Stimulated activated memory B cell treated with anti-CD40 and anti-IgM and Interleukin-4, amounts not matched to agents 10 μg/mL and 1 μg/mL and 100 μg/mL, for 72 hours (primary cell): Measurements from ENCODE around the gene C10orf53.
"Not testable (repeated sequence)": the region's sequence is repeated elsewhere in the genome, so short reads cannot be mapped to it uniquely, and the experiment has no call there.

Experiments
- ATAC-seq: fragments of 150-1000 bp; cut with Tn5 transposase; 2 replicates; pipeline ENCODE4 v1.10.0; 2021
- H3K27ac Mint-ChIP-seq: one replicate; pipeline ENCODE4 v1.8.0; 2022; ENCODE audit warnings: mild to moderate bottlenecking, mixed read lengths
- H3K27me3 Mint-ChIP-seq: one replicate; pipeline ENCODE4 v1.8.0; 2022; ENCODE audit warnings: mixed read lengths
- H3K36me3 Mint-ChIP-seq: one replicate; pipeline ENCODE4 v1.8.0; 2022; ENCODE audit warnings: mixed read lengths
- H3K4me1 Mint-ChIP-seq: one replicate; pipeline ENCODE4 v1.8.0; 2022; ENCODE audit warnings: mixed read lengths
- H3K4me3 Mint-ChIP-seq: one replicate; pipeline ENCODE4 v1.8.0; 2022; ENCODE audit warnings: mild to moderate bottlenecking, moderate library complexity, mixed read lengths
- H3K9me3 Mint-ChIP-seq: one replicate; pipeline ENCODE4 v1.8.0; 2022; ENCODE audit warnings: mixed read lengths

The C10orf53 gene

GRCh38 chr10:49691588-49691987, 12.1 kb downstream of the C10orf53 start:
- peak; percentile 6 for ATAC-seq
- no peaks in the 10 kb centered on the region for H3K36me3 Mint-ChIP-seq
- H3K27ac Mint-ChIP-seq = no peak overlapping the region
- peaks cover 7% of the 10 kb centered on the region for H3K9me3 Mint-ChIP-seq
- no peak overlapping the region for H3K4me3 Mint-ChIP-seq
- H3K27me3 Mint-ChIP-seq = peaks cover 42% of the 10 kb centered on the region
- H3K4me1 Mint-ChIP-seq = no peaks in the 10 kb centered on the region

- peaks cover 23% of the 10 kb centered on the region for H3K27me3 Mint-ChIP-seq
- H3K36me3 Mint-ChIP-seq = no peaks in the 10 kb centered on the region
These were observed 15.0 kb downstream of the C10orf53 start for GRCh38 chr10:49694466-49694865.

GRCh38 chr10:49696311-49696710, 16.9 kb downstream of the C10orf53 start:
- H3K27me3 Mint-ChIP-seq = peaks cover 28% of the 10 kb centered on the region

More at GRCh38 chr10:49694466-49694865, 15.0 kb downstream of the C10orf53 start:
- Mint-ChIP-seq H3K4me3 (no peak overlapping the region), H3K9me3 (no peaks in the 10 kb centered on the region), H3K27ac (no peak overlapping the region), H3K4me1 (no peaks in the 10 kb centered on the region)
- no peak for ATAC-seq

GRCh38 chr10:49698679-49699078, 19.2 kb downstream of the C10orf53 start:
- Mint-ChIP-seq H3K9me3 (no peaks in the 10 kb centered on the region), H3K36me3 (no peaks in the 10 kb centered on the region), H3K4me3 (no peak overlapping the region), H3K27ac (no peak overlapping the region), H3K4me1 (no peaks in the 10 kb centered on the region), H3K27me3 (peaks cover 27% of the 10 kb centered on the region)
- ATAC-seq = no peak

More at GRCh38 chr10:49696311-49696710, 16.9 kb downstream of the C10orf53 start:
- Mint-ChIP-seq H3K9me3 (no peaks in the 10 kb centered on the region), H3K4me1 (no peaks in the 10 kb centered on the region), H3K4me3 (no peak overlapping the region), H3K36me3 (no peaks in the 10 kb centered on the region), H3K27ac (no peak overlapping the region)
- no peak for ATAC-seq

- Mint-ChIP-seq H3K36me3 (no peaks in the 10 kb centered on the region), H3K9me3 (peaks cover 6% of the 10 kb centered on the region), H3K4me1 (no peaks in the 10 kb centered on the region), H3K27ac (no peak overlapping the region), H3K27me3 (peaks cover 27% of the 10 kb centered on the region), H3K4me3 (no peak overlapping the region)
- ATAC-seq = no peak
These were observed 20.8 kb downstream of the C10orf53 start for GRCh38 chr10:49700211-49700610.

GRCh38 chr10:49700997-49701396, 21.5 kb downstream of the C10orf53 start:
- Mint-ChIP-seq H3K36me3 (no peaks in the 10 kb centered on the region), H3K27me3 (peaks cover 27% of the 10 kb centered on the region), H3K4me1 (no peaks in the 10 kb centered on the region), H3K27ac (no peak overlapping the region), H3K4me3 (no peak overlapping the region), H3K9me3 (peaks cover 6% of the 10 kb centered on the region)
- ATAC-seq = no peak

- Mint-ChIP-seq H3K9me3 (peaks cover 6% of the 10 kb centered on the region), H3K4me3 (no peak overlapping the region), H3K4me1 (no peaks in the 10 kb centered on the region), H3K27ac (no peak overlapping the region), H3K36me3 (no peaks in the 10 kb centered on the region), H3K27me3 (peaks cover 32% of the 10 kb centered on the region)
- no peak for ATAC-seq
These were observed 28.1 kb downstream of the C10orf53 start for GRCh38 chr10:49707585-49707984.

- Mint-ChIP-seq H3K27ac (no peak overlapping the region), H3K36me3 (no peaks in the 10 kb centered on the region), H3K4me1 (no peaks in the 10 kb centered on the region), H3K27me3 (peaks cover 49% of the 10 kb centered on the region), H3K9me3 (peaks cover 7% of the 10 kb centered on the region), H3K4me3 (no peak overlapping the region)
- ATAC-seq = no peak
These were observed 30.5 kb downstream of the C10orf53 start for GRCh38 chr10:49709934-49710333.

GRCh38 chr10:49710966-49711365, 31.5 kb downstream of the C10orf53 start:
- ATAC-seq = no peak
- H3K27me3 Mint-ChIP-seq = peaks cover 52% of the 10 kb centered on the region
- H3K4me3 Mint-ChIP-seq = no peak overlapping the region
- no peaks in the 10 kb centered on the region for H3K36me3 Mint-ChIP-seq
- peaks cover 4% of the 10 kb centered on the region for H3K9me3 Mint-ChIP-seq
- no peaks in the 10 kb centered on the region for H3K4me1 Mint-ChIP-seq
- H3K27ac Mint-ChIP-seq = no peak overlapping the region

- ATAC-seq = no peak
- Mint-ChIP-seq H3K27me3 (peaks cover 57% of the 10 kb centered on the region), H3K9me3 (peaks cover 4% of the 10 kb centered on the region), H3K36me3 (no peaks in the 10 kb centered on the region), H3K4me3 (no peak overlapping the region), H3K27ac (no peak overlapping the region), H3K4me1 (no peaks in the 10 kb centered on the region)
These were observed 32.0 kb downstream of the C10orf53 start for GRCh38 chr10:49711481-49711880.

- no peak for ATAC-seq
- Mint-ChIP-seq H3K36me3 (no peaks in the 10 kb centered on the region), H3K9me3 (peaks cover 4% of the 10 kb centered on the region), H3K27ac (no peak overlapping the region), H3K4me3 (no peak overlapping the region), H3K4me1 (no peaks in the 10 kb centered on the region), H3K27me3 (peaks cover 66% of the 10 kb centered on the region)
These were observed 33.8 kb downstream of the C10orf53 start for GRCh38 chr10:49713266-49713665.

- ATAC-seq, H3K4me3 Mint-ChIP-seq, H3K9me3 Mint-ChIP-seq, H3K36me3 Mint-ChIP-seq, H3K4me1 Mint-ChIP-seq, H3K27ac Mint-ChIP-seq: not testable (repeated sequence)
- H3K27me3 Mint-ChIP-seq = peaks cover 49% of the 10 kb centered on the region
These were observed 35.7 kb downstream of the C10orf53 start for GRCh38 chr10:49715157-49715556.

- ATAC-seq = no peak
- Mint-ChIP-seq H3K27ac (no peak overlapping the region), H3K4me3 (no peak overlapping the region), H3K9me3 (peaks cover 9% of the 10 kb centered on the region), H3K36me3 (no peaks in the 10 kb centered on the region), H3K4me1 (no peaks in the 10 kb centered on the region), H3K27me3 (no peaks in the 10 kb centered on the region)
These were observed 47.1 kb downstream of the C10orf53 start for GRCh38 chr10:49726593-49726992.

GRCh38 chr10:49733866-49734265, 54.4 kb downstream of the C10orf53 start:
- Mint-ChIP-seq H3K36me3 (no peaks in the 10 kb centered on the region), H3K4me1 (no peaks in the 10 kb centered on the region), H3K4me3 (no peak overlapping the region), H3K9me3 (no peaks in the 10 kb centered on the region), H3K27me3 (no peaks in the 10 kb centered on the region), H3K27ac (no peak overlapping the region)
- no peak for ATAC-seq

GRCh38 chr10:49734676-49735075, 55.2 kb downstream of the C10orf53 start:
- H3K4me3 Mint-ChIP-seq = no peak overlapping the region

GRCh38 chr10:49735161-49735560, 55.7 kb downstream of the C10orf53 start:
- no peaks in the 10 kb centered on the region for H3K4me1 Mint-ChIP-seq
- H3K36me3 Mint-ChIP-seq = no peaks in the 10 kb centered on the region
- H3K9me3 Mint-ChIP-seq = no peaks in the 10 kb centered on the region
- H3K4me3 Mint-ChIP-seq = no peak overlapping the region
- no peaks in the 10 kb centered on the region for H3K27me3 Mint-ChIP-seq
- H3K27ac Mint-ChIP-seq = no peak overlapping the region
- no peak for ATAC-seq

More at GRCh38 chr10:49734676-49735075, 55.2 kb downstream of the C10orf53 start:
- Mint-ChIP-seq H3K27ac (no peak overlapping the region), H3K9me3 (no peaks in the 10 kb centered on the region), H3K4me1 (no peaks in the 10 kb centered on the region), H3K36me3 (no peaks in the 10 kb centered on the region), H3K27me3 (no peaks in the 10 kb centered on the region)
- ATAC-seq = no peak
